Ishikawa (cell line): ENCODE results near the gene GOSR2.

ENCODE experiments used
- CEBPB ChIP-seq: IDR thresholded peaks from 2 replicates; pipeline ENCODE4 v1.6.1; 2012
- CREB1 ChIP-seq: IDR thresholded peaks from 2 replicates; pipeline ENCODE4 v1.6.1; 2012; ENCODE audit warnings: low read depth
- EGR1 ChIP-seq: IDR thresholded peaks from 2 replicates; pipeline ENCODE4 v1.6.1; 2012
- EP300 ChIP-seq: IDR thresholded peaks from 2 replicates; pipeline ENCODE4 v1.6.1; 2012; ENCODE audit warnings: borderline replicate concordance
- FOXM1 ChIP-seq: IDR thresholded peaks from 2 replicates; pipeline ENCODE4 v1.6.1; 2012; ENCODE audit warnings: low read depth, borderline replicate concordance
- MAX ChIP-seq: IDR thresholded peaks from 2 replicates; pipeline ENCODE4 v1.6.1; 2012
- NFIC ChIP-seq: IDR thresholded peaks from 2 replicates; pipeline ENCODE4 v1.6.1; 2012
- RAD21 ChIP-seq: IDR thresholded peaks from 2 replicates; pipeline ENCODE4 v1.6.1; 2012; ENCODE audit warnings: low read depth
- REST ChIP-seq: IDR thresholded peaks from 2 replicates; pipeline ENCODE4 v1.6.1; 2012; ENCODE audit warnings: low read depth, mild to moderate bottlenecking
- TAF1 ChIP-seq: IDR thresholded peaks from 2 replicates; pipeline ENCODE4 v1.6.1; 2012; ENCODE audit warnings: low read depth, mild to moderate bottlenecking
- USF1 ChIP-seq: IDR thresholded peaks from 2 replicates; pipeline ENCODE4 v1.6.1; 2012
- YY1 ChIP-seq: IDR thresholded peaks from 2 replicates; pipeline ENCODE4 v1.6.1; 2012; ENCODE audit warnings: low read depth

GRCh38 chr17:46968224-46968834 lies 45.4 kb downstream of the GOSR2 start:
- TF ChIP-seq MAX (no peak), FOXM1 (no peak), TAF1 (no peak), YY1 (no peak), REST (no peak), CREB1 (no peak), CEBPB (no peak), RAD21 (no peak), NFIC (no peak), EP300 (no peak), USF1 (no peak), EGR1 (no peak)
